ENCODE results near the gene RTN1. TPM values are rescaled to one million over a fixed set of nuclear protein-coding genes. Genes with fewer than 3 reads are reported as not detected.

The RTN1 gene
- total and polyA plus RNA-seq, 2 of the 8 experiments (the other 6 are each of a cell fraction or from before 2014, with no cell fraction given), result 2.8 to 4.9 TPM

DNA sequence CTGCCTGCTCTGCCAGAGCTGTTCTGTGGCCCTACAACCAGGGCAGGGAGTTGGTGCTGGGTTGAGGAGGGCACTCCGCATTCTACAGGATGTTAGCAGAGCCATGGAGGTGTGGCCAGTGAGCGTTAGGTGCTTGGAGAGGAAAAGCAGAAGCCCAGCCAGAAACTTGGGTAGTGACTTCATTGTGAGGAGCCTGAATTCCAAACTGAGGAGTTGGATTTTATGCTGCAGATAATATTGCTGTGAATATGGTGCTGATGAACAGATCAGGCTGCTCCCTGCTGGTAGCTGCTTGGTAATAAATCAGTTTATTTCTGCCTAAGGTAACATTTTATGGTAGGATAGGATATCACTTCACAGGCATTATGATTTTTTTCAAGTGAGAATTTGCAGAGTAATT, 286.8 kb downstream of the RTN1 start (continued):
- TF ChIP-seq, protein P1, sequence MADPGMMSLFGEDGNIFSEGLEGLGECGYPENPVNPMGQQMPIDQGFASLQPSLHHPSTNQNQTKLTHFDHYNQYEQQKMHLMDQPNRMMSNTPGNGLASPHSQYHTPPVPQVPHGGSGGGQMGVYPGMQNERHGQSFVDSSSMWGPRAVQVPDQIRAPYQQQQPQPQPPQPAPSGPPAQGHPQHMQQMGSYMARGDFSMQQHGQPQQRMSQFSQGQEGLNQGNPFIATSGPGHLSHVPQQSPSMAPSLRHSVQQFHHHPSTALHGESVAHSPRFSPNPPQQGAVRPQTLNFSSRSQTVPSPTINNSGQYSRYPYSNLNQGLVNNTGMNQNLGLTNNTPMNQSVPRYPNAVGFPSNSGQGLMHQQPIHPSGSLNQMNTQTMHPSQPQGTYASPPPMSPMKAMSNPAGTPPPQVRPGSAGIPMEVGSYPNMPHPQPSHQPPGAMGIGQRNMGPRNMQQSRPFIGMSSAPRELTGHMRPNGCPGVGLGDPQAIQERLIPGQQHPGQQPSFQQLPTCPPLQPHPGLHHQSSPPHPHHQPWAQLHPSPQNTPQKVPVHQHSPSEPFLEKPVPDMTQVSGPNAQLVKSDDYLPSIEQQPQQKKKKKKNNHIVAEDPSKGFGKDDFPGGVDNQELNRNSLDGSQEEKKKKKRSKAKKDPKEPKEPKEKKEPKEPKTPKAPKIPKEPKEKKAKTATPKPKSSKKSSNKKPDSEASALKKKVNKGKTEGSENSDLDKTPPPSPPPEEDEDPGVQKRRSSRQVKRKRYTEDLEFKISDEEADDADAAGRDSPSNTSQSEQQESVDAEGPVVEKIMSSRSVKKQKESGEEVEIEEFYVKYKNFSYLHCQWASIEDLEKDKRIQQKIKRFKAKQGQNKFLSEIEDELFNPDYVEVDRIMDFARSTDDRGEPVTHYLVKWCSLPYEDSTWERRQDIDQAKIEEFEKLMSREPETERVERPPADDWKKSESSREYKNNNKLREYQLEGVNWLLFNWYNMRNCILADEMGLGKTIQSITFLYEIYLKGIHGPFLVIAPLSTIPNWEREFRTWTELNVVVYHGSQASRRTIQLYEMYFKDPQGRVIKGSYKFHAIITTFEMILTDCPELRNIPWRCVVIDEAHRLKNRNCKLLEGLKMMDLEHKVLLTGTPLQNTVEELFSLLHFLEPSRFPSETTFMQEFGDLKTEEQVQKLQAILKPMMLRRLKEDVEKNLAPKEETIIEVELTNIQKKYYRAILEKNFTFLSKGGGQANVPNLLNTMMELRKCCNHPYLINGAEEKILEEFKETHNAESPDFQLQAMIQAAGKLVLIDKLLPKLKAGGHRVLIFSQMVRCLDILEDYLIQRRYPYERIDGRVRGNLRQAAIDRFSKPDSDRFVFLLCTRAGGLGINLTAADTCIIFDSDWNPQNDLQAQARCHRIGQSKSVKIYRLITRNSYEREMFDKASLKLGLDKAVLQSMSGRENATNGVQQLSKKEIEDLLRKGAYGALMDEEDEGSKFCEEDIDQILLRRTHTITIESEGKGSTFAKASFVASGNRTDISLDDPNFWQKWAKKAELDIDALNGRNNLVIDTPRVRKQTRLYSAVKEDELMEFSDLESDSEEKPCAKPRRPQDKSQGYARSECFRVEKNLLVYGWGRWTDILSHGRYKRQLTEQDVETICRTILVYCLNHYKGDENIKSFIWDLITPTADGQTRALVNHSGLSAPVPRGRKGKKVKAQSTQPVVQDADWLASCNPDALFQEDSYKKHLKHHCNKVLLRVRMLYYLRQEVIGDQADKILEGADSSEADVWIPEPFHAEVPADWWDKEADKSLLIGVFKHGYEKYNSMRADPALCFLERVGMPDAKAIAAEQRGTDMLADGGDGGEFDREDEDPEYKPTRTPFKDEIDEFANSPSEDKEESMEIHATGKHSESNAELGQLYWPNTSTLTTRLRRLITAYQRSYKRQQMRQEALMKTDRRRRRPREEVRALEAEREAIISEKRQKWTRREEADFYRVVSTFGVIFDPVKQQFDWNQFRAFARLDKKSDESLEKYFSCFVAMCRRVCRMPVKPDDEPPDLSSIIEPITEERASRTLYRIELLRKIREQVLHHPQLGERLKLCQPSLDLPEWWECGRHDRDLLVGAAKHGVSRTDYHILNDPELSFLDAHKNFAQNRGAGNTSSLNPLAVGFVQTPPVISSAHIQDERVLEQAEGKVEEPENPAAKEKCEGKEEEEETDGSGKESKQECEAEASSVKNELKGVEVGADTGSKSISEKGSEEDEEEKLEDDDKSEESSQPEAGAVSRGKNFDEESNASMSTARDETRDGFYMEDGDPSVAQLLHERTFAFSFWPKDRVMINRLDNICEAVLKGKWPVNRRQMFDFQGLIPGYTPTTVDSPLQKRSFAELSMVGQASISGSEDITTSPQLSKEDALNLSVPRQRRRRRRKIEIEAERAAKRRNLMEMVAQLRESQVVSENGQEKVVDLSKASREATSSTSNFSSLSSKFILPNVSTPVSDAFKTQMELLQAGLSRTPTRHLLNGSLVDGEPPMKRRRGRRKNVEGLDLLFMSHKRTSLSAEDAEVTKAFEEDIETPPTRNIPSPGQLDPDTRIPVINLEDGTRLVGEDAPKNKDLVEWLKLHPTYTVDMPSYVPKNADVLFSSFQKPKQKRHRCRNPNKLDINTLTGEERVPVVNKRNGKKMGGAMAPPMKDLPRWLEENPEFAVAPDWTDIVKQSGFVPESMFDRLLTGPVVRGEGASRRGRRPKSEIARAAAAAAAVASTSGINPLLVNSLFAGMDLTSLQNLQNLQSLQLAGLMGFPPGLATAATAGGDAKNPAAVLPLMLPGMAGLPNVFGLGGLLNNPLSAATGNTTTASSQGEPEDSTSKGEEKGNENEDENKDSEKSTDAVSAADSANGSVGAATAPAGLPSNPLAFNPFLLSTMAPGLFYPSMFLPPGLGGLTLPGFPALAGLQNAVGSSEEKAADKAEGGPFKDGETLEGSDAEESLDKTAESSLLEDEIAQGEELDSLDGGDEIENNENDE (IDR thresholded peaks at IDR 0.05; ENCODE audit: insufficient replicate concordance, low read length), result no peak
- TF ChIP-seq EP300 (IDR thresholded peaks at IDR 0.05; ENCODE audit: borderline replicate concordance in 1 of 2, low read depth in 2 of 2, low read length in 2 of 2) (no peak), CREB1 (IDR thresholded peaks at IDR 0.05) (no peak), TEAD4 (IDR thresholded peaks at IDR 0.05; ENCODE audit: low read depth, low read length) (no peak), ZNF274 (IDR thresholded peaks at IDR 0.05; ENCODE audit: borderline replicate concordance, extremely low read depth, low read length) (no peak), CEBPB (IDR thresholded peaks at IDR 0.05; ENCODE audit: low read depth, low read length) (no peak), TCF12 (IDR thresholded peaks at IDR 0.05; ENCODE audit: low read depth, low read length) (no peak), HDAC6 (IDR thresholded peaks at IDR 0.05; ENCODE audit: low read depth, low read length) (no peak), PHF8 (conservative IDR thresholded peaks at IDR 0.05; ENCODE audit: low read depth, low read length) (no peak), RNF2 (IDR thresholded peaks at IDR 0.05; ENCODE audit: borderline replicate concordance, low read depth, low read length, missing control alignments, poor library complexity, severe bottlenecking) (no peak), YY1 (IDR thresholded peaks at IDR 0.05; ENCODE audit: low read depth, low read length) (no peak)

All from H1 (cell line).